CD4-positive, CD25-positive, alpha-beta regulatory T cell (primary cell): Measurements from ENCODE around the gene GABBR2. TPM values are rescaled to one million over a fixed set of nuclear protein-coding genes. Genes with fewer than 3 reads are reported as not detected.

Source experiments
- ATAC-seq, 2 donors: fragments of 150-1000 bp; cut with Tn5 transposase; one replicate each; pipeline ENCODE4 v1.10.0; 2021; ENCODE audit warnings: low read depth in 2 of 2, moderate number of reproducible peaks in 2 of 2, moderate library complexity in 1 of 2
- DNase-seq, 3 donors: peaks; one replicate each; pipeline versions ENCODE4 v3.0.0 to v3.0.0-alpha.2; 2012 to 2022; ENCODE audit warnings: mixed read lengths in 1 of 3
- H3K27ac ChIP-seq: one replicate; pipeline ENCODE4 v1.7.0; 2013; ENCODE audit warnings: mild to moderate bottlenecking, low read length; ENCODE audit not compliant: insufficient read depth, poor library complexity, severe bottlenecking
- H3K27me3 ChIP-seq: one replicate; pipeline ENCODE4 v1.7.0; 2013; ENCODE audit warnings: low read length; ENCODE audit not compliant: control insufficient read depth, insufficient read depth
- H3K36me3 ChIP-seq: one replicate; pipeline ENCODE4 v1.7.0; 2013; ENCODE audit warnings: mild to moderate bottlenecking, low read length, moderate library complexity; ENCODE audit not compliant: control insufficient read depth, insufficient read depth
- H3K4me1 ChIP-seq: 2 replicates; pipeline ENCODE4 v1.7.0; 2013; ENCODE audit warnings: mild to moderate bottlenecking, low read length; ENCODE audit not compliant: insufficient read depth, control insufficient read depth, poor library complexity, severe bottlenecking
- H3K4me3 ChIP-seq: one replicate; pipeline ENCODE4 v1.7.0; 2013; ENCODE audit warnings: low read depth, mild to moderate bottlenecking, low read length, moderate library complexity
- H3K9me3 ChIP-seq, 2 experiments: 1 replicate in 1 of 2; 2 replicates in 1 of 2; pipeline ENCODE4 v1.7.0; 2013; ENCODE audit warnings: low read length in 2 of 2, mild to moderate bottlenecking in 1 of 2, moderate library complexity in 1 of 2; ENCODE audit not compliant: control insufficient read depth in 2 of 2
- H3K27ac Mint-ChIP-seq, 3 donors: one replicate each; pipeline ENCODE4 v1.8.0; 2020 to 2022; ENCODE audit warnings: mild to moderate bottlenecking in 3 of 3, mixed read lengths in 3 of 3, moderate library complexity in 2 of 3
- H3K27me3 Mint-ChIP-seq: one replicate; pipeline ENCODE4 v1.8.0; 2022; ENCODE audit warnings: mild to moderate bottlenecking, mixed read lengths
- H3K36me3 Mint-ChIP-seq: one replicate; pipeline ENCODE4 v1.8.0; 2020; ENCODE audit warnings: mixed read lengths
- H3K4me1 Mint-ChIP-seq, 4 donors: one replicate each; pipeline ENCODE4 v1.8.0; 2020 to 2022; ENCODE audit warnings: mixed read lengths in 4 of 4, mild to moderate bottlenecking in 1 of 4
- H3K4me3 Mint-ChIP-seq, 4 donors: one replicate each; pipeline ENCODE4 v1.8.0; 2020 to 2022; ENCODE audit warnings: mild to moderate bottlenecking in 4 of 4, mixed read lengths in 4 of 4, moderate library complexity in 3 of 4
- H3K9me3 Mint-ChIP-seq, 7 donors: one replicate each; pipeline ENCODE4 v1.8.0; 2020 to 2022; ENCODE audit warnings: mixed read lengths in 7 of 7, mild to moderate bottlenecking in 3 of 7, moderate library complexity in 2 of 7
- polyA plus RNA-seq, 4 donors: library from polyadenylated mRNA; unstranded; fragments of 300-500 nt; fragmentation: Illumina TruSeq; gene quantifications; one replicate each; pipeline ENCODE4 v1.2.3, GENCODE V29; 2021
- total RNA-seq: library from RNA; stranded (reverse); gene quantifications from one replicate; pipeline ENCODE4 v1.2.3, GENCODE V29; 2022

GABBR2 gene
- total and polyA plus RNA-seq, 5 donors from 2014 or later: not detected

DNA sequence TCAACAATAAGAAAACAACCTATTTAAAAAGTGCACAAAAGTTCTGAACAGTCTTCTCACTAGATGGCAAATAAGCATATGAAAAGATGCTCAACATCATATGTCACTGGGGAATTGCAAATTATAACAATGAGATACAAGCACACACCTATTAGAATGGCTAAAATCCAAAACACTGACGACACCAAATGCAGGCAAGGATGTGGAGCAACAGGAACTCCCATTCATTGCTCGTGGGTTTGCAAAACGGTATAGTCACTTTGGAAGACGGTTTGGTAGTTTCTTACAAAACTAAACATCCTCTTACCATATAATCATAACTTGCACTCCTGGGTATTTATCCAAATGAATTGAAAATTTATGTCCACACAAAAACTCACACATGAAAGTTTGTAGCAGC, 352.4 kb downstream of the GABBR2 start:
- Histone ChIP-seq H3K27ac (peak overlapping the region; percentile 52), H3K4me3 (peak overlapping the region; percentile 47), H3K4me1 (peaks cover 36% of the 10 kb centered on the region), H3K9me3 (peaks cover 3 to 8% of the 10 kb centered on the region in 2 experiments), H3K36me3 (no peaks in the 10 kb centered on the region), H3K27me3 (no peaks in the 10 kb centered on the region)
- no peak for ATAC-seq
- H3K27ac Mint-ChIP-seq: peak overlapping the region; percentile 46 to 89 (median 76)
- H3K27me3 Mint-ChIP-seq: peaks cover 10% of the 10 kb centered on the region
- DNase-seq: no peak
- H3K36me3 Mint-ChIP-seq: no peaks in the 10 kb centered on the region
- peak overlapping the region in 1 of 4 donors; percentile 23 for H3K4me3 Mint-ChIP-seq
- peaks cover 0 to 58% (median 19%) of the 10 kb centered on the region in 4 donors for H3K4me1 Mint-ChIP-seq
- peaks cover 0 to 9% (median 7%) of the 10 kb centered on the region in 7 donors for H3K9me3 Mint-ChIP-seq

- Histone ChIP-seq H3K4me3 (no peak overlapping the region), H3K36me3 (no peaks in the 10 kb centered on the region), H3K27me3 (peaks cover 7% of the 10 kb centered on the region), H3K9me3 (peaks cover 9 to 10% of the 10 kb centered on the region in 2 experiments), H3K4me1 (peaks cover 3% of the 10 kb centered on the region), H3K27ac (no peak overlapping the region)
- H3K36me3 Mint-ChIP-seq: no peaks in the 10 kb centered on the region
- peaks cover 2 to 13% (median 11%) of the 10 kb centered on the region in 7 donors for H3K9me3 Mint-ChIP-seq
- H3K27me3 Mint-ChIP-seq: peaks cover 33% of the 10 kb centered on the region
- peaks cover 0 to 20% (median 3%) of the 10 kb centered on the region in 4 donors for H3K4me1 Mint-ChIP-seq
- no peak overlapping the region for H3K27ac Mint-ChIP-seq
- no peak overlapping the region for H3K4me3 Mint-ChIP-seq
- ATAC-seq: no peak
- no peak for DNase-seq
These were observed 357.4 kb downstream of the GABBR2 start for GRCh38 chr9:98351370-98351769.

DNA sequence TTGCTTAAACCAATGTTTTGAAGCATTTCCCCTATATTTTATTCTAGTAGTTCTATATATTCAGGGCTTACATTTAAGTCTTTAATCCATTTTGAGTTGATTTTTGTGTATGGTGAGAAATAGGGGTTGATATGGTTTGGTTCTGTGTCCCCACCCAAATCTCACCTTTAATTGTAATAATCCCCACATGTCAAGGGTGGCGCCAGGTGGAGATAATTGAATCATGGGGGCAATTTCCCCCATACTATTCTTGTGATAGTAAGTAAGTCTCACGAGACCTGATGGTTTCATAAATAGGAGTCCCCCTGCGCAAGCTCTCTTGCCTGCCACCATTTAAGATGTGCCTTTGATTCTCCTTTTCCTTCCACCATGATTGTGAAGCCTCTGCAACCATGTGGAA, 361.1 kb downstream of the GABBR2 start:
- Mint-ChIP-seq H3K36me3 (no peaks in the 10 kb centered on the region), H3K9me3 (peaks cover 2 to 13% (median 7%) of the 10 kb centered on the region in 7 donors), H3K4me3 (no peak overlapping the region), H3K4me1 (peaks cover 0 to 7% (median 0%) of the 10 kb centered on the region in 4 donors), H3K27ac (no peak overlapping the region), H3K27me3 (peaks cover 42% of the 10 kb centered on the region)
- H3K4me3 ChIP-seq: no peak overlapping the region
- H3K4me1 ChIP-seq: no peaks in the 10 kb centered on the region
- DNase-seq (no peak), ATAC-seq (no peak)
- H3K27ac ChIP-seq: no peak overlapping the region
- peaks cover 9 to 10% of the 10 kb centered on the region in 2 experiments for H3K9me3 ChIP-seq
- H3K27me3 ChIP-seq: peaks cover 9% of the 10 kb centered on the region
- no peaks in the 10 kb centered on the region for H3K36me3 ChIP-seq

- no peak overlapping the region for H3K4me3 ChIP-seq
- Mint-ChIP-seq H3K27ac (peak overlapping the region in 1 of 3 donors; percentile 2), H3K9me3 (peaks cover 0 to 9% (median 0%) of the 10 kb centered on the region in 7 donors), H3K4me3 (no peak overlapping the region), H3K4me1 (peaks cover 0 to 19% (median 2%) of the 10 kb centered on the region in 4 donors), H3K36me3 (no peaks in the 10 kb centered on the region), H3K27me3 (peaks cover 31% of the 10 kb centered on the region)
- H3K4me1 ChIP-seq: no peaks in the 10 kb centered on the region
- H3K9me3 ChIP-seq: peaks cover 0 to 3% of the 10 kb centered on the region in 2 experiments
- peaks cover 5% of the 10 kb centered on the region for H3K27me3 ChIP-seq
- no peak overlapping the region for H3K27ac ChIP-seq
- DNase-seq (no peak), ATAC-seq (no peak)
- H3K36me3 ChIP-seq: no peaks in the 10 kb centered on the region
These were observed 363.7 kb downstream of the GABBR2 start for GRCh38 chr9:98345011-98345410.

DNA sequence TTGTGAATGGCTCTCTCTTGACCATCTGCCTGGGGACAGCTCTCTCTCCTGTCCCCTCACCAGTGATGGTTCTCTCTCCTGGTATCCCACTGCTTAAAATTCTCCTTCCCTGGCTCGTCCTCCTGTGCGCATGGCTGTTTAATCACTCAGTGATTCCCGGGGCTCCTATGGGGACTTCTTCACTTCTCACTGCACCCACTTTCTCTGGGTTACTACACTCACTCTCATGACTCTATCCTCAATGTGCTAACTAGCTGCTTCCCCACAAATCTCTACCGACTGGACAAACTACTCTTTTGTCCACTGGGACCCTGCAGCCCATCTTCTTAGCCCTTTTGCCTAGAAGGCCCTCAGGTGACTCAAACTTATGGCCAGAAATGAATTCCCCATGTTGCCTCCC, 364.2 kb downstream of the GABBR2 start:
- Histone ChIP-seq H3K4me1 (no peaks in the 10 kb centered on the region), H3K27ac (no peak overlapping the region), H3K27me3 (peaks cover 5% of the 10 kb centered on the region), H3K9me3 (peaks cover 0 to 1% of the 10 kb centered on the region in 2 experiments), H3K4me3 (no peak overlapping the region), H3K36me3 (no peaks in the 10 kb centered on the region)
- DNase-seq: no peak
- Mint-ChIP-seq H3K4me3 (no peak overlapping the region), H3K27me3 (peaks cover 27% of the 10 kb centered on the region), H3K27ac (no peak overlapping the region), H3K36me3 (no peaks in the 10 kb centered on the region), H3K9me3 (peaks cover 0 to 8% (median 0%) of the 10 kb centered on the region in 7 donors), H3K4me1 (peaks cover 0 to 19% (median 2%) of the 10 kb centered on the region in 4 donors)
- no peak for ATAC-seq

DNA sequence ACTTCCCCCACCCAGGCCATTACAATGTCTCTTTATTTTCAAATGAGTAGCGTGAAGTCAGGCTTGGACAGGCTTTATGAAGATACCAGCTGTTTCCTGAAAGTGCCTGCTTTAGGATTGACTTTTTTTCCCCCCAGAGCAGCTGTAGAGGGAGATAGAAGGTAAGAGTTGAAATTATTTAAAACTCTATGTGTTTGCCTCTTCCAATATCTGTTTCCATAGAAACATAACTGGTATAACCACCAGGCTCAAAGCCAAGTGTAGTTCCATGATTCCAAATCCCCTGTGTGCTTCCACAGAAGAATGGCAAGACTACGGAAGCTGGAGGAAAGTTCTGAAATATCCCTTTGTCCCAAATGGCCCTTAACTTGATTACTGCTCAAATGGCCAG, 365.9 kb downstream of the GABBR2 start:
- Mint-ChIP-seq H3K9me3 (peaks cover 0 to 7% (median 0%) of the 10 kb centered on the region in 7 donors), H3K36me3 (no peaks in the 10 kb centered on the region), H3K27ac (no peak overlapping the region), H3K4me3 (no peak overlapping the region), H3K27me3 (peaks cover 27% of the 10 kb centered on the region), H3K4me1 (peaks cover 0 to 19% (median 2%) of the 10 kb centered on the region in 4 donors)
- ATAC-seq: no peak
- Histone ChIP-seq H3K36me3 (no peaks in the 10 kb centered on the region), H3K9me3 (peaks cover 0 to under 1% of the 10 kb centered on the region in 2 experiments), H3K27me3 (peaks cover 5% of the 10 kb centered on the region), H3K4me1 (no peaks in the 10 kb centered on the region), H3K4me3 (no peak overlapping the region), H3K27ac (no peak overlapping the region)
- DNase-seq: no peak

DNA sequence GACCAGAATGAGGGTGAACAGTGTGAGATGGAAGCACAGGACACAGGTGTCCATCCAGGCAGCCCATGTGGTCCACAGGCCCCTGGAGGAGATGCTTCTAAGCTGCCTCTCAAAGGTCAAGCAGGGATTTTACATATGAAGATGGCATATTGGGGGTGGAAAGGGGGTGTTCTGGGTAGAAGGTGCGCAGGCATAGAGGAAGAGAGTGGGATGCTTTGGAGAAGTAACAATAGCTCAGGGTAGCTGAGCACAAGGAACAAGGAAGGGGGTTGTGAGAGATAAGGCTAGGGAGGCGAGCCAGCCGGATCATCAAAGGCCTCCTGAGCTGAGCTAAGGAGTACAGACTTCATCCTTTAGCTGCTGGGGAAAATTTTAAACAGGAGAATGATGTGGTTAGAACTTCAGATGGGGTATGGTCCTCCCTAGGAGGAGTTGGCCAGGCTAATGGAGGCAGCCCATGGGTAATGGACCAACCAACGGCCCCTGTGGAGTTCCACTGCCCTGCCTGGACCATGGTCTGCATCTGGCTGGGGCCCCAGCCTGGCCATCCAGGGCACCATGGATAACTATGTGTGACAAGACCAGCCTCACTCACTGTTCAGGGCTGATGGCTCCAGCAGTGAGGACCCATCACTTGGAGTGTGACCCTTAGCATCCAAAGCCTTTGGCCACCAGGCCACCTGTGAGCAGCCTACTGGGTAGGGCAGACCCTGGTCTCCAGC, 366.5 kb downstream of the GABBR2 start:
- Mint-ChIP-seq H3K27me3 (peaks cover 28% of the 10 kb centered on the region), H3K4me3 (no peak overlapping the region), H3K36me3 (no peaks in the 10 kb centered on the region), H3K27ac (peak overlapping the region in 2 of 3 donors; percentile 18 to 54), H3K4me1 (peaks cover 0 to 15% (median 2%) of the 10 kb centered on the region in 4 donors), H3K9me3 (peaks cover 0 to 7% (median 0%) of the 10 kb centered on the region in 7 donors)
- Histone ChIP-seq H3K36me3 (no peaks in the 10 kb centered on the region), H3K27me3 (peaks cover 5% of the 10 kb centered on the region), H3K4me3 (no peak overlapping the region), H3K4me1 (no peaks in the 10 kb centered on the region), H3K27ac (no peak overlapping the region), H3K9me3 (no peaks in the 10 kb centered on the region)
- ATAC-seq (no peak), DNase-seq (no peak)
